Measurements from ENCODE around the gene GGACT. TPM values are rescaled to one million over a fixed set of nuclear protein-coding genes. Genes with fewer than 3 reads are reported as not detected.
"Not testable (repeated sequence)": the region's sequence is repeated elsewhere in the genome, so short reads cannot be mapped to it uniquely, and the experiment has no call there.

Gene GGACT
- 3.1 TPM for total RNA-seq

GRCh38 chr13:100588331-100589177 lies at the start of gene GGACT:
Gene GGACT, minus strand, starts transcription at chr13:100588789. Its CDS starts 56,198 bp downstream, at chr13:100532591.
- peak; percentile 76 for DNase-seq

GRCh38 chr13:100637796-100638195 lies 49.2 kb upstream of the GGACT start:
- DNase-seq = no peak

- DNase-seq = no peak
These were observed 48.8 kb upstream of the GGACT start for GRCh38 chr13:100637380-100637779.

GRCh38 chr13:100636441-100636840 lies 47.9 kb upstream of the GGACT start:
- DNase-seq = no peak

- DNase-seq = no peak
These were observed 47.4 kb upstream of the GGACT start for GRCh38 chr13:100636004-100636403.

GRCh38 chr13:100634696-100635095 lies 46.1 kb upstream of the GGACT start:
- no peak for DNase-seq

- DNase-seq = peak; percentile 45
These were observed 44.9 kb upstream of the GGACT start for GRCh38 chr13:100633461-100633860.

- DNase-seq = peak; percentile 11
These were observed 42.0 kb upstream of the GGACT start for GRCh38 chr13:100630555-100630954.

- DNase-seq = no peak
These were observed 38.5 kb upstream of the GGACT start for GRCh38 chr13:100627120-100627519.

GRCh38 chr13:100625447-100625846 lies 36.9 kb upstream of the GGACT start:
- DNase-seq = no peak

- DNase-seq = no peak
These were observed 32.2 kb upstream of the GGACT start for GRCh38 chr13:100620792-100621191.

GRCh38 chr13:100619940-100620339 lies 31.4 kb upstream of the GGACT start:
- DNase-seq = no peak

- DNase-seq = not testable (repeated sequence)
These were observed 30.3 kb upstream of the GGACT start for GRCh38 chr13:100618897-100619296.

- no peak for DNase-seq
These were observed 24.4 kb upstream of the GGACT start for GRCh38 chr13:100613031-100613430.

GRCh38 chr13:100611678-100612492 lies 23.3 kb upstream of the GGACT start:
- peak; percentile 37 for DNase-seq

- no peak for DNase-seq
These were observed 22.1 kb upstream of the GGACT start for GRCh38 chr13:100610391-100611347.

- DNase-seq = no peak
These were observed 20.3 kb upstream of the GGACT start for GRCh38 chr13:100608906-100609305.

GRCh38 chr13:100608489-100608888 lies 19.9 kb upstream of the GGACT start:
- DNase-seq = no peak

GRCh38 chr13:100604918-100605710 lies 16.5 kb upstream of the GGACT start:
- no peak for DNase-seq

- DNase-seq = peak; percentile 70
These were observed 14.0 kb upstream of the GGACT start for GRCh38 chr13:100602493-100603111.

- DNase-seq = no peak
These were observed 13.1 kb upstream of the GGACT start for GRCh38 chr13:100601716-100602115.
